Fibroblast of skin of right quadriceps (primary cell): ENCODE measurements around the gene IDH3B.

Experiments
- DNase-seq: peaks from one replicate; pipeline ENCODE4 v3.0.0-alpha.2; 2013

Gene IDH3B

GRCh38 chr20:2612073-2612472 lies 51.9 kb downstream of the IDH3B start:
- no peak for DNase-seq

- DNase-seq: no peak
These were observed 52.9 kb downstream of the IDH3B start for GRCh38 chr20:2610941-2611720.

GRCh38 chr20:2610326-2610725 lies 53.7 kb downstream of the IDH3B start:
- DNase-seq: no peak
